Central memory CD4-positive, alpha-beta T cell (primary cell): ENCODE measurements around the gene AKAP8.
"Not testable (repeated sequence)": the region's sequence is repeated elsewhere in the genome, so short reads cannot be mapped to it uniquely, and the experiment has no call there.

ENCODE experiments used
- DNase-seq: peaks from one replicate; pipeline ENCODE4 v3.0.0; 2022

Gene AKAP8

GRCh38 chr19:15403151-15403531, 23.6 kb upstream of the AKAP8 start:
- DNase-seq: no peak

DNA sequence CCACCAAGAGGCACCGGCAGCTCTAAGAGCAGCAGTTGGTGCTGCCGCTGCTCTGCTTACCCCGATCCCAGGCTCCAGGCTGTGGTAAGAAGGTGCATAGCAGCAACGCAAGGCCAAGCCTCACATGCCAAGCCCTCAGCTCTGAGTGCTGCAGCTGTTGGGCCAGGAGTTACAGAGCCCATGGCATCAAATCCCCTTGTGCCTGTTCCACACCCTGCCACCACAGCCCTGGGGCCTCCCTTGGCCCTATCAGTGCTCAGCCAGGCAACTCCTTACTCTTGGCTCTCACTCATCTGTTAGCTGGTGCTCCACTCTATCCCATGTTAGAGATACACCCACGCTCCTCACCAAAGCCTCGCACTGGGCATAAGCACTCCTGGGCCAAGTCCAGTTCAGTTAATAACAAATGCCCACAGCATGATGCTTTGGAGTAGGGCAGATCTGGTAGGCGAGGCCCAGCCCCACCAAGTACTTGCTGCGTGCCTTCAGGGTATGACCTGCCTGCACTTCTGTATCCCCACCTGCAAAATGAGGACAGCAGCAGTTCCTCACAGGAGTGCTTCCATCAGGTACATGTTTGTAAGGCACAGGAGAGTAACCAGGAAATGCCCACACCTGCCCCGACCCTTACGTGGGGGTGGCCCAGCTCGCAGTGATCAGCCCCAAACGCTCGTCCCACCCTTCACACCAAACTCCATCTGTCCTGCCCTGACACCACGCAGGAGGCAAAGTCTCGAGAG, 23.0 kb upstream of the AKAP8 start:
- DNase-seq: no peak

DNA sequence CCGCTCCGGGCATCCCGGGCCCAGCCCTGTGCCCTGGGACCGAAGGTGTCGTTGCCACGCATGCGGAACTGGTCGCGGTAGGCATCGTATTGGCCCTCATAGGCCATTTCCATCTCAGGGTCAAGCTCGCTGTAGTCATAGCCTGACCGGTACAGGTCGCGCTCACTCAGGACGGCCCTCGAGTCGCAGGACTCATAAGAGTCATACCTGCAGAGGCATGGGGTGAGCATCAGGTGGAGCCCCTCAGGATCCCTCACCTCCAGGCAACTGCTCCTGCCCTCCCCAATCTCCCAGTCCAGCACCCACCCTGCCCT, 21.8 kb upstream of the AKAP8 start:
- DNase-seq: no peak

GRCh38 chr19:15400521-15401396, 21.2 kb upstream of the AKAP8 start:
- DNase-seq: no peak

DNA sequence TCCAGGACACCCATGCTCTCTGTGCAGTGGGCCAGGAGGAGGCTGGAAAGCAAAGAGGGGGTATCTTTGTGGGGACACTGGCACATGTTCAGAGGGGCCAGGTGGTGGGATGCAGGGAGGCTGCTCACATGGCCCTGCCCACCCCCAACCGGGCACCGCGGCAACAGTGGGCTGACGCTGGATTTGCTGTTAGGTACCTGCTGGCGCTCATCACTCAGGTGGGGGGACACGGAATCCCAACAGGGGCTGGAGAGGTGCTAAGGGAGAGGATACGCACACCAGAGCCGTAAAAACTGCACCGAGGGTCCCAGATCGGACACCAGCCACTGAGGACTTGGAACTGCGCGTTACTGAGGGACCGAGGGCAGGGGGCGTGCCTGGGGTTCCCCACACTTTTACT, 20.0 kb upstream of the AKAP8 start:
- no peak for DNase-seq

DNA sequence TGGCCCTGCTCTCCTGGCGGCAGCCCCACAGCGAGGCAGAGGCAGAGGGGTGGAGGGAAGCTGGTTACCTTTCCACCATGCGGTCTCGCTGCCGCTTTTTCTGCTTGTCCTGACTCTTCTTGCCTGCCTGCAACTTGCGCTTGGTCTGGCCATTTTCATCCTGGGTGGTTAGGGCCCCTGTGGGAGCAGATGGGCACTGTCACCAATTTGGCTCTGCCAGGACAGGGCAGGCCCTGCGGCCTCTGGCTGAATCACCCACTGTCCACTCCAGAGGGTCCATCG, 19.6 kb upstream of the AKAP8 start:
- no peak for DNase-seq

- no peak for DNase-seq
Measured at GRCh38 chr19:15398501-15399233, 19.1 kb upstream of the AKAP8 start.

GRCh38 chr19:15397782-15398181, 18.2 kb upstream of the AKAP8 start:
- DNase-seq: no peak

DNA sequence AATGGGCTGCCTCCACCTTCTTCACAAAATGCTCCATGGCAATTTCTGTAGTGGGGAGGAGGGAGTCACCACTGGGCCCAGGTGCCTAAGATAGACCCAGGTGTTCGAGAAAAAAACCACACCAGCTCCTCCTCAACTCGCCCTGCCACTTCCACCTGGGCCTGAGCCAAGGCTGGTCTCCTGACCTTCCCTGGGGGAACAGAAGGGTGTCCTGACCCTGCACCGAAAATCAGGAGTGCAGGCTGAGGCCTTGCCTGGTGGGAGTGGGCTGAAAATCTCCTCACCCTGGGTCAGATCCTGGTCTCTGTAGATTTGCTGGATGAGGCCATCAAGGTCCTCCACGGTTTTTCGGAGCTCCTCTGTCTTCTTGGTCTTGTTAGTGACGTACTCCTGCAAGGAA, 17.6 kb upstream of the AKAP8 start:
- no peak for DNase-seq

DNA sequence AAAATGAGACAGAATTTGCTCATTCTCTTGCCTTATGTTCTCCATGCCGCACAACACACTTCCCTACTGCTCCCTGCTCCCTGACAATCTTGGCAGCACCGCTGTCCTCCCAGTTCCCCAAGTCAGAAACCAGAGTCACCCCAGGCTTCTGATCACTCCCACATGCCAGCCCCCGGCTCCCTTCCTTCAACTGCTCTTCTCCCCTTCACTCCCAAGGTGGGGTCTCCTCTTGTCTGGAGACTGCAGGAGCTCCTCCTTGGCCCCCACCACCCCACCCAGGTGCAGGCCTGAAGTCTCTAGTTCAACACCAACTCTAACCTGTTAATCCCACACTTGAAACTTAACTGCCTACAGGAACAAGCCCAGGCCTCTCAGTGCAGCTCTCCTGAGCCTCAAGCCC, 16.8 kb upstream of the AKAP8 start:
- no peak for DNase-seq

- DNase-seq: not testable (repeated sequence)
Measured at GRCh38 chr19:15395251-15395650, 15.7 kb upstream of the AKAP8 start.

GRCh38 chr19:15394426-15394825, 14.8 kb upstream of the AKAP8 start:
- no peak for DNase-seq

DNA sequence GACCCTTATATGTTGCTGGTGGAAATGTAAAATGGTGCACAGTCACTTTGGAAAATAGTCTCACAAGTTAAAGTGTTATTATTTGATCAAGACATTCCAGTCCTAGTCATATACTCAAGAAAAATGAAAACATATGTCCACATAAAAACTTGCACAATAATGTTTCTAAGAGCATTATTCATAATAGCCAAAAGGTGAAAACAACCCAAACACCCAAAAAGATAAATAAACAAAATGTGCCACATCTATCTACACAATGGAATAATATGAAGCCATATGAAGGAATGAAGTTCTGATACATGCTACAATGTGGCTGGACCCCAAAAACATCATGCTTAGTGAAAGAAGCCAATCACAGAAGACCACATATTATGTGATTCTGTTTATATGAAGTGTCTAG, 14.4 kb upstream of the AKAP8 start:
- no peak for DNase-seq

DNA sequence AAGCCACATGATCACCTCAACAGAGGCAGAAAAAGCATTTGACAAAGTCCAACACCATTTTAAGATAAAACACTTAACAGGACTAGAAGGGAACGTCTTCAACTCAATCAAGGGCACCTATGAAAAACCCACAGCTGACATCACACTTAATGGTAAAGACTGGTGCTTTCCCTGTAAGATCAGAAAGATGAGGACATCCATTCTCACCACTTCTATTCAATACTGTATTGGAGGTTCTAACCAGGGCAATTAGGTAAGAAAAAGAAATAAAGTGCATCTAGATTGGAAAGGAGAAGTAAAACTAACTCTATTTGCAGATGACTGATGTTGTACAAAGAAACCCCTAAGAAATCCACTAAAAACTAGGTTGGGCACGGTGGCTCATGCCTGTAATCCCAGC, 11.2 kb upstream of the AKAP8 start:
- no peak for DNase-seq

DNA sequence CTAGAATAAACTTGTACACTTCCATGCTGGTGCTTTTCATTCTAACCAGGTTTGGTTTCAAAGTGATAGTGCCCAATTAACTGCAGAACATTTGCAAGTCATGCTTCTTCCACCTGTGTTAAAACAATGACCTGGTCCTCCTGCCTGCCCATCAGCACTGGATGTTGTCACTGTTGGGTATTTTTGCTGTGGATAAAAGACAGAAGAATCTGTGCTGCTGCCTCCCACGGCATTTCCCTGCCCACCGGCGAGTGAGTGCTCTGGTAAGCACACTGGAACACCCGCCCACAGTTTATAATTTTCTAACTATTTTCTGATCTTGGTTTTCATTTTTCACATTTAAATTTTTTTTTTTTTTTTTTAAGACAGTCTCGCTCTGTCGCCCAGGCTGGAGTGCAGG, 2.3 kb upstream of the AKAP8 start:
- no peak for DNase-seq

GRCh38 chr19:15381429-15381828, 1.8 kb upstream of the AKAP8 start:
- no peak for DNase-seq

DNA sequence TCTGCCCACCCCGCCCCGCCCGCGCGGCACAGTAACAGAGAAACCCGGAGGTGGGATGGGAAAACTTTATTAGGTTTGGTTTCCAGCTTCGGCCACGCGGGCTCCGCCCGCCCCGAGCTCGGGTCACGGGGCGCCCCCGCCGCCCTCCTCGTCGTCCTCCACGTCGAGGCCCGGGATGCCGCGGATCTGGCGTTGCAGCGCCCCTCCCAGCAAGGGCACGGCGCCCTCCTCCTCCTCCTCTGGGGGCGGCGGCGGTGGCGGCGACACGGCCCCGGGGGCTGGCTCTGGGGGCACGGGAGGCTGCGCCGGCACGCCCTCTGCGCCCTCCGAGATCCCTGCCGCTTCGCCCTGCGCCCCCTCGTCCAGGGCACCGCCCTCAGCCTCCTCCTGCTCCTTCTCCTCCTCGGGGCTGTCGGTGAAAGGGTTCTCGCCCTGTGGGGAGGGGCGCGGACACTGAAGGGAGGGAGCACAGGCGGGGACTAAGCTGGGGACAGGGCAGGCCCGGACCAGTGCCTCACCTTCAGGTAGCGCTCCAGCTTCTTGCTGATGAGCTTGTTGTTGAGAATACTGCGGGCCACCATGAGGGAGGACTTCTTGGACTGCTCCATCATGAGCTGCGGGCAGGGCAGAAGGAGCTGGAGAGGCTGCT, 536 bp upstream of the AKAP8 start:
- DNase-seq: no peak

- DNase-seq: peak; percentile 34
Measured at GRCh38 chr19:15378534-15379082, 979 bp downstream of the AKAP8 start.

DNA sequence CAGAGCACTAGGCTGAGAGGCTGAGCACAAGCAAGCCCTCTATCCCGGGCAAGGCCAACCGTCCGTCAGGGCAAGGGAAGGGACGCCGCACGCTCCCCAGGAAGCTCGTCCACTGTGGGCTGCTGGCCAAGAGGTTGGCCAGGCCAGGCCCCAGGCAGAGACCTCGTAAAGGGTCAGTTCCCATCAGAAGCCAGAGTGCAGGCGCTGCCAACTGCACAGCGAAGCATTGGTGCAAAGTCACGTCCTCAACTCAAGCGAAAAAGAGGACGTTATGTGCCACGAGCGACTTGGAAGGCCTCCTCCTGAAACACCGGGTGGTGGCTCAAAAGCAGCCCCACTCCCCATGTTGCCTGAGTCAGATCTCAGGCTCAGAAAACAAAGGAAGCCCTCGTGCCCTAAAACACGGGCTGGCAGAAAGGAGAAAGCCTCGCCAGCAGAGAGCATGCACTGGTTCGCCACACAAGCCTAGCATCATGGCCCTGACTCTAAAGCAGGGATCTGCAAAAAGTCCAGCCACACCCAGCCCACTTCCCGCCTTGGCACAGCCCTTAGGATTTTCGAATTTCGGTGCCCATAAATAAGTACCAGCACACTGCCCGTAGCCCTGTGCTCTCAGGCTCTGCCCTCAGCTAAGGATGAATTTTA, 4.7 kb downstream of the AKAP8 start:
- DNase-seq: no peak

GRCh38 chr19:15374105-15374651, 5.4 kb downstream of the AKAP8 start:
- DNase-seq: no peak

GRCh38 chr19:15373644-15374043, 5.9 kb downstream of the AKAP8 start:
- DNase-seq: no peak

- DNase-seq: no peak
Measured at GRCh38 chr19:15372891-15373301, 6.7 kb downstream of the AKAP8 start.
